Measurements from ENCODE around the gene GALNT1. TPM values are rescaled to one million over a fixed set of nuclear protein-coding genes. Genes with fewer than 3 reads are reported as not detected.

GALNT1 gene
- total and polyA plus RNA-seq, 7 donors = 23.7 to 70.3 (median 52.3) TPM

GRCh38 chr18:35584735-35585134 is 3.2 kb downstream of the GALNT1 start:
- ATAC-seq (no peak), DNase-seq (no peak)
- TF ChIP-seq, protein P1, sequence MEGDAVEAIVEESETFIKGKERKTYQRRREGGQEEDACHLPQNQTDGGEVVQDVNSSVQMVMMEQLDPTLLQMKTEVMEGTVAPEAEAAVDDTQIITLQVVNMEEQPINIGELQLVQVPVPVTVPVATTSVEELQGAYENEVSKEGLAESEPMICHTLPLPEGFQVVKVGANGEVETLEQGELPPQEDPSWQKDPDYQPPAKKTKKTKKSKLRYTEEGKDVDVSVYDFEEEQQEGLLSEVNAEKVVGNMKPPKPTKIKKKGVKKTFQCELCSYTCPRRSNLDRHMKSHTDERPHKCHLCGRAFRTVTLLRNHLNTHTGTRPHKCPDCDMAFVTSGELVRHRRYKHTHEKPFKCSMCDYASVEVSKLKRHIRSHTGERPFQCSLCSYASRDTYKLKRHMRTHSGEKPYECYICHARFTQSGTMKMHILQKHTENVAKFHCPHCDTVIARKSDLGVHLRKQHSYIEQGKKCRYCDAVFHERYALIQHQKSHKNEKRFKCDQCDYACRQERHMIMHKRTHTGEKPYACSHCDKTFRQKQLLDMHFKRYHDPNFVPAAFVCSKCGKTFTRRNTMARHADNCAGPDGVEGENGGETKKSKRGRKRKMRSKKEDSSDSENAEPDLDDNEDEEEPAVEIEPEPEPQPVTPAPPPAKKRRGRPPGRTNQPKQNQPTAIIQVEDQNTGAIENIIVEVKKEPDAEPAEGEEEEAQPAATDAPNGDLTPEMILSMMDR (IDR thresholded peaks at IDR 0.05) = no peak
- Histone ChIP-seq H3K36me3 (ENCODE audit: insufficient read depth in 1 of 2, low read depth in 1 of 2) (no peaks in the 10 kb centered on the region), H3K4me1 (peaks cover 23% of the 10 kb centered on the region), H3K9me3 (no peaks in the 10 kb centered on the region), H3K4me3 (no peak overlapping the region), H3K27me3 (ENCODE audit: insufficient read depth in 3 of 3, low read length in 2 of 3) (no peaks in the 10 kb centered on the region), H3K27ac (no peak overlapping the region)
- intact Hi-C loops (cut with DNase I) = loop anchor here (5.0 to 10.0 kb wide), 3 partner anchors 68 to 370 kb away; no protein-coding TSS in a partner anchor
- 86 to 99% (median 97%) methylated on average over 5 of the region's 5 CpGs for WGBS, 3 donors

GRCh38 chr18:35585608-35586007 is 4.1 kb downstream of the GALNT1 start:
- 95 to 100% (median 100%) methylated on average over 1 of the region's 1 CpG for WGBS, 3 donors
- Histone ChIP-seq H3K27ac (no peak overlapping the region), H3K4me3 (no peak overlapping the region), H3K27me3 (ENCODE audit: insufficient read depth in 3 of 3, low read length in 2 of 3) (no peaks in the 10 kb centered on the region), H3K4me1 (peaks cover 24% of the 10 kb centered on the region), H3K36me3 (ENCODE audit: insufficient read depth in 1 of 2, low read depth in 1 of 2) (no peaks in the 10 kb centered on the region), H3K9me3 (no peaks in the 10 kb centered on the region)
- TF ChIP-seq, protein P1 (IDR thresholded peaks at IDR 0.05) = no peak
- no peak for ATAC-seq
- intact Hi-C loops (cut with DNase I) = loop anchor here (10.0 kb wide), 2 partner anchors 109 to 369 kb away; no protein-coding TSS in a partner anchor
- no peak for DNase-seq

DNA sequence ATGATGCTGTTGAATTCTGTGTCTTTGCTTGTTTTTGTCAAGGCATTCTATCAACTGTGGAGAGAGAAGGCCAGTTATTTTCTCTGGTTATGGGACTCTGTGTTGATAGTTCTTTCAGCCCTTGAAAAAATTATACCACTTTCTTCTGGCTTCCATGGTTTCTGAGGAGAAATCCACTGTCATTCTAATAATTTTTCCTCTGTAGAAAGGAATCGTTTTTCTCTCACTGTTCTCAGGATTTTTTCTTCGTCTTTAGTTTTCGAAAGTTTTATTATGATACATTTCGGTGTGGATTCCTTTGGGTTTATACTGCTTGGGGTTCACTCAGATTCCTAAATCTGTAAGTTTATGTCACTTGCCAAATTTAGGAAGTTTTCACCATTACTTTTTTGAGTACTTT is 6.6 kb downstream of the GALNT1 start:
- no peaks in the 10 kb centered on the region for H3K9me3 ChIP-seq
- no peaks in the 10 kb centered on the region for H3K27me3 ChIP-seq (ENCODE audit: insufficient read depth in 3 of 3, low read length in 2 of 3)
- TF ChIP-seq, protein P1 (IDR thresholded peaks at IDR 0.05) = no peak
- H3K4me3 ChIP-seq = no peak overlapping the region
- ATAC-seq (no peak), DNase-seq (no peak)
- H3K36me3 ChIP-seq (ENCODE audit: insufficient read depth in 1 of 2, low read depth in 1 of 2) = no peaks in the 10 kb centered on the region
- no peak overlapping the region for H3K27ac ChIP-seq
- WGBS, 3 donors = 94 to 96% (median 95%) methylated on average over 4 of the region's 4 CpGs
- intact Hi-C loops (cut with DNase I) = loop anchor here (10.0 kb wide), 2 partner anchors 107 to 367 kb away; no protein-coding TSS in a partner anchor
- H3K4me1 ChIP-seq = peaks cover 38% of the 10 kb centered on the region

- Histone ChIP-seq H3K4me1 (peaks cover 30% of the 10 kb centered on the region), H3K27me3 (ENCODE audit: insufficient read depth in 3 of 3, low read length in 2 of 3) (no peaks in the 10 kb centered on the region), H3K4me3 (no peak overlapping the region), H3K36me3 (ENCODE audit: insufficient read depth in 1 of 2, low read depth in 1 of 2) (no peaks in the 10 kb centered on the region), H3K27ac (no peak overlapping the region), H3K9me3 (no peaks in the 10 kb centered on the region)
- WGBS, 3 donors = 63 to 76% (median 66%) methylated on average over 6 of the region's 6 CpGs
- TF ChIP-seq, protein P1 (IDR thresholded peaks at IDR 0.05) = no peak
- intact Hi-C loops (cut with DNase I) = loop anchor here (10.0 kb wide), 2 partner anchors 106 to 366 kb away; no protein-coding TSS in a partner anchor
- DNase-seq = no peak
- ATAC-seq = peak; percentile 52 to 87 (median 72)
These were observed 7.5 kb downstream of the GALNT1 start for GRCh38 chr18:35588995-35589394.

GRCh38 chr18:35589546-35589945 is 8.0 kb downstream of the GALNT1 start:
- Histone ChIP-seq H3K27me3 (ENCODE audit: insufficient read depth in 3 of 3, low read length in 2 of 3) (no peaks in the 10 kb centered on the region), H3K4me3 (no peak overlapping the region), H3K9me3 (no peaks in the 10 kb centered on the region), H3K4me1 (peaks cover 34% of the 10 kb centered on the region), H3K27ac (no peak overlapping the region), H3K36me3 (ENCODE audit: insufficient read depth in 1 of 2, low read depth in 1 of 2) (no peaks in the 10 kb centered on the region)
- TF ChIP-seq, protein P1 (IDR thresholded peaks at IDR 0.05) = no peak
- 61 to 70% (median 68%) methylated on average over 1 of the region's 1 CpG for WGBS, 3 donors
- ATAC-seq (no peak), DNase-seq (no peak)
- intact Hi-C loops (cut with DNase I) = loop anchor here (10.0 kb wide), 2 partner anchors 105 to 365 kb away; no protein-coding TSS in a partner anchor

Data from psoas muscle (tissue), 8 donors.